Measurements from ENCODE around the gene ZC3H7A.
A peak's percentile ranks its signal among the peaks of the same experiment; 100 is the strongest.

ZC3H7A gene

GRCh38 chr16:11779074-11779473, 18.0 kb downstream of the ZC3H7A start:
- no peak for DNase-seq (ENCODE audit: low read depth)

GRCh38 chr16:11774065-11774626, 22.9 kb downstream of the ZC3H7A start:
- DNase-seq (ENCODE audit: low read depth), result no peak

GRCh38 chr16:11768849-11769248, 28.2 kb downstream of the ZC3H7A start:
- DNase-seq (ENCODE audit: low read depth), result no peak

GRCh38 chr16:11762431-11762830, 34.6 kb downstream of the ZC3H7A start:
- DNase-seq (ENCODE audit: low read depth), result no peak

- DNase-seq (ENCODE audit: low read depth), result no peak
Measured at GRCh38 chr16:11759997-11760396, 37.1 kb downstream of the ZC3H7A start.

- DNase-seq (ENCODE audit: low read depth), result no peak
Measured at GRCh38 chr16:11759163-11759834, 37.8 kb downstream of the ZC3H7A start.

GRCh38 chr16:11757671-11758545, 39.1 kb downstream of the ZC3H7A start:
- DNase-seq (ENCODE audit: low read depth), result no peak

- no peak for DNase-seq (ENCODE audit: low read depth)
Measured at GRCh38 chr16:11756248-11756647, 40.8 kb downstream of the ZC3H7A start.

- DNase-seq (ENCODE audit: low read depth), result no peak
Measured at GRCh38 chr16:11755022-11755760, 41.9 kb downstream of the ZC3H7A start.

- DNase-seq (ENCODE audit: low read depth), result no peak
Measured at GRCh38 chr16:11752856-11753255, 44.2 kb downstream of the ZC3H7A start.

GRCh38 chr16:11750056-11750455, 47.0 kb downstream of the ZC3H7A start:
- DNase-seq (ENCODE audit: low read depth), result no peak

GRCh38 chr16:11748404-11749254, 48.4 kb downstream of the ZC3H7A start:
- no peak for DNase-seq (ENCODE audit: low read depth)

- no peak for DNase-seq (ENCODE audit: low read depth)
Measured at GRCh38 chr16:11747949-11748403, 49.1 kb downstream of the ZC3H7A start.

GRCh38 chr16:11744075-11744470, 53.0 kb downstream of the ZC3H7A start:
- no peak for DNase-seq (ENCODE audit: low read depth)

- DNase-seq (ENCODE audit: low read depth), result peak; percentile 27
Measured at GRCh38 chr16:11743308-11744074, 53.6 kb downstream of the ZC3H7A start.

- peak; percentile 79 for DNase-seq (ENCODE audit: low read depth)
Measured at GRCh38 chr16:11742536-11743307, 54.3 kb downstream of the ZC3H7A start, which contains the start of gene TXNDC11. TSS of gene TXNDC11 (minus strand) at chr16:11742857. CDS start at chr16:11742730, 127 bp downstream.

GRCh38 chr16:11742093-11742535, 54.9 kb downstream of the ZC3H7A start:
- DNase-seq (ENCODE audit: low read depth), result no peak

GRCh38 chr16:11740567-11740966, 56.5 kb downstream of the ZC3H7A start:
- DNase-seq (ENCODE audit: low read depth), result no peak

GRCh38 chr16:11738742-11739544, 58.1 kb downstream of the ZC3H7A start:
- no peak for DNase-seq (ENCODE audit: low read depth)

Measured in GM04503 (cell line).